NK-92 (cell line): ENCODE results near the gene TMEM54.

Experiments
- DNase-seq: peaks from one replicate; lab custom pipeline; 2025; ENCODE audit not compliant: unreplicated experiment; lab: John Stamatoyannopoulos, UW

TMEM54 gene

DNA sequence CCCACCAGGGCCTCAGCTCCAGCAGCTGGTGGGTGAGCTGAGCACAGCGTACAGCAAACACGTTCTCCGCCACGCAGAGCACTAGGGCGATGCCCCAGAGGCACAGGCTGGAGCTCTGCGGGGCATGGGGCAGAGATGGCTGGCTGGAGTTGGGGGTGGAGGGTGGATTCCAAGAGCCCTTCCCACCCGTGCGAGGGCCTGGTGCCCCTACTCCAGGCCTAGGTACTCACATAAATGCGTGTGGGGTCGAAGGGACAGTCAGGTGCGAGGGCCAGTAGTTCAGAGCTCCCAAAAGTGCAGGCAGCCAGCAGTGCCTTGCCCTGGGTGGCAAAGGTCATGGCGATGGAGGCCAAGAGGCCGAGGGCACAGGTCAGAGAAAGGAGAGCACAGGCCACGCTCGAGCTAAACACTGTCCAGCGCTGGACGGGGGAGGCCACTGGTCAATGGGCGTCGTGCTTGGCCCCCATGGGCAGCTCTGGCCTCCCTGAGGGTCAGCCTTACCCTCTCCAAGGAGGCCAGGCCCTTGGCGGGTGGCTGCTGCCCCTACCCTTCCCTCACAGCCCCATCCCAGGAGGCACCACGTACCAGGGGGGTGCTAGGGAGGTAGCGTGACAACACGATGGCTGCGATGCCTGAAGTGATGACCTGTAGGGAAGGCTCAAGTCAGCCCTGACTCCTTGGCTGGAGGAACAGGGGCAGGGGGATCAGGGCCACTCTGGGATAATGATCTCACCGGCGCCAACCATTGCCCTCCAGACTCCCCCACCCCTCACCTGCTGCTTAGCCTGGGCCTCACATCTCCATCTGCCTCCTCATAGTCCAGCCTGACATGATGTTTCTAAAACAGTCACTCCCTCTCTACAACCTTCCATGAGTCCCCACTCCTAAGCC, 5.6 kb downstream of the TMEM54 start:
- no peak for DNase-seq

DNA sequence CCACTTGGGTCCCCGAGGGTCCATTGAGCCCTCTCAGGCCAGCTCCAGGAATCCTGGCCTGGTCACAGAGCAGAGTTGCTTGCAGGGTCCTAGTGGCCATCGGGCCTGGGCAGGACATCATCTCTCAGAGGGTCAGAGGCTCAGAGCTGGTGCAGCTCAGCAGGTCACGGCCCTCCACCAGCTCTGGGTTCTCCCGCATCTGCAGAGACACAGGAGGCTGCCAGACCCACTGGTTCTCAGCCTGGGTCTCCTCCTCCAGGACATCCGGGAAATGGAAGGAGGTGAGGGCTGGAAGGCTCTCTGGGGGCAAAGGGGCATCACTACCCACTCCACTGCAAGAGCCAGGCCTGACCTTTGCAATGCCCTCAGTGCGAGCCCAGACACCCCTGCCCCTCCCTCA, 6.5 kb downstream of the TMEM54 start:
- DNase-seq: no peak

DNA sequence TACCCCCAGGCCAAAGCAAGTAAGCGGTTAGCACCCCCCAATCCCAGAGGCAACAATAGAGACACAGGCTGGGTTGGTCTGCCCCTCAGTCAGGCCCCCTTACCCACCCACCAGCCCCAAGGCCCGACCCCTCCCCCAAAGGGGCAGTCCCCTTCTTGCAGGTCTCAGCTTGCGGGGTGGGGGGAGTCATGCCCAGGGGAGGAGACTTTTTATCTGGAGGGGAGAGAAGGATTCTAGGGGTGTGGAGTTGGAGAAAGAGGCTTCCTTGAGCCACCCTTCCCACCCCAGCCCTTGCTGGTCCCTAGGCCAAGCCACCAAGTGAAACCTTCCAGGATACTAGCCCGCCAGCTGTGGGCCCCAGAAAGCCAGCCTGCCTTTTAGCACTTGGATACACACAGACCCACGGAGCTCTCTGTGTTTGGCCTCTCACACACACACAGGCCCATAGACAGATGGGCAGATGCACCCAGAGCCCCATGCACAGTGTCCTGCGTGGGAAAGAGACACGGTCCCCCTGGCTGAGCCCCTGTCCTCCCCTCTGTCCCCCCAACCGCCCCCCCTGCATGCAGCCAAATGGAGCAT, 7.1 kb downstream of the TMEM54 start:
- no peak for DNase-seq

DNA sequence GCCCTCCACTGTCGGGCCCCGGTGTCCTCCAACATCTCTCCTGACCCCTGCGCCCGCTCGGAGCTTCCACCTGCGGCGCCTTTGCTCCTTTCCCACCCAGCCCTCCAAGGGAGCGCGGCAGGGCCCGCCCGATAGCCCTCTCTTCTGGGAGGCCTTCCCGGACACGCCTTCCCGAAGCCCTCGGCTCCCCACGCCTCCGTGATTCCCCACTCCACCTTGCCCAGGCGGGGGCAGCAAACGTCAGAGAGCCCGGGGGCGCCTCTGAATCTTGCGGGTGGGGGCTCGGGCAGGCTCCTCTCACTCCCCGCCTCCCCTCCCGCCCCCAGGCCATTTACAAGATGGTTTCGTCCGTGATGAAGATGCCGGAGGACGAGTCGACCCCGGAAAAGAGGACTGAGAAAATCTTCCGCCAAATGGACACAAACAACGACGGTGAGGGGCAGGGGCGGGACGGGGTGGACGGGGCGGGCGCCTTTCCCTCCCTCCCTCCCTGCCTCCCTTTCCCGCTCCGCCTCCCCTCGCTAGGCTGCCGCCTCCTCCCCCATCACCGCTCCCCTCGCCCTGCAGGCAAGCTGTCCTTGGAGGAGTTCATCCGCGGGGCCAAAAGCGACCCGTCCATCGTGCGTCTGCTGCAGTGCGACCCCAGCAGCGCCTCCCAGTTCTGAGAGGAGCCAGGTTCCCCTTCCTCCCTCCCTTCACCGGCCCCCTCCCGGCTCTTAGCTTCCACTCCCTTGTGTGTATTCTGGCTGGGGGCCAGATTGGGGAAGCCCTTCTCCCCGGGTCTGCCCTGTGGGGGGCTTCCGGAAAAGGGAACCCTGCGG, 7.8 kb downstream of the TMEM54 start:
- no peak for DNase-seq

DNA sequence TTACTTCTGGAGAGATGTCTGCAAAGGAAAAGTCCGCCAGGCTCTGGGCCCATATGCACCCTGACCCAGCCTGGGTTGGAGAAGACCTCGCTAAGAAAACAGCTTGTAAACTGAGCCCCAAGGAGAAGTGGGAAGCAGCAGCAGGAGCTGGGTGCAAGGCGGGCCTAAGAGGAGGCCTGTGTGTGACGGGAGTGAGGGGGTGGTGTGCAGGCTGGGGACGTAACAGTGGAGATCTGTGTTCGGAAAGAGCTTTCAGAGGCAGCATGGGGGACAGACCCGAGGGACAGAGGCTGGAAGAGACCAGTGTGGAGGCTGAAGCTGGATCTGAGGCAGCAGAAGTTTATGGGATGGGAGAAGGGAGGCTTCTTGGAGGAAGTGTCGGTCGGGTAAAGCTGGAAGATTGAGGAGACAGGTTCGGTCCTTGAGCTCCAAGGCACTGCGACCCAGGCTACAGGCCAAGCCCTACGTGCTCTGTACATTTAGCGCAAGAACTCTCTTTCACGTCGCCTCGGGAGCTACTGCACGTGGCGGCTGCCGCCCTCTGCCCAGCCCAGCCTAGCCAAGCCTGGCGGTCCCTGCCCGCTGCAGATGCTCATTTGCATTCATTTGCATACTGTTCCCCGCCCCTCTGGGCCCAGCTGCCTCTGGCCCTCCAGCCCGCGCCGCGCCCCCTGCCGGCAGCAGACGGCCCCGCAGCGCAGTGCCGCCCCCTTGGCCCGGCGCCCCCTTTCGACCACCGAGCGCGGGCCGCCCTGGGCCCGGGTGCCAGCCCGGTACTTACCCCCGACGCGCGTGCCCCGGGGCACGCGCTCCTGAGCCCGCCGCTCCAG, 8.6 kb downstream of the TMEM54 start:
- no peak for DNase-seq

DNA sequence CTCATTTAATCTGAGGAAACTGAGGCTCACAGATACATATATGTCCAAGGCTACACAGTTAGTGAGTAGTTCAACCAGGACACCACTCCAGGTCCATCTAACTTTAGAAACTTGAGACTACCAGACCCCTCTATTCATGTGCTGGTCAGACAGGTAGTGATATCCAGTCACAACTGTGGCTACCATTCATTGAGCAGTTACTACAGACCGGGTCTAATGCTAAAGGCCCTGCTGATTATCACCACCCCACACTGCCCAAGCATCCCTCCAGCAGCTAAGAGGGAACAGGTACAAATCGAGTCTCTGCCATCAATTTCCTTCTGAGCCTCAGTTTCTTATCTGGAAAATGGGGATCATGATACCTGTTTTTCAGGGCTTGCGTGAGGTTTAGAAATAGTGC, 9.6 kb downstream of the TMEM54 start:
- DNase-seq: no peak

DNA sequence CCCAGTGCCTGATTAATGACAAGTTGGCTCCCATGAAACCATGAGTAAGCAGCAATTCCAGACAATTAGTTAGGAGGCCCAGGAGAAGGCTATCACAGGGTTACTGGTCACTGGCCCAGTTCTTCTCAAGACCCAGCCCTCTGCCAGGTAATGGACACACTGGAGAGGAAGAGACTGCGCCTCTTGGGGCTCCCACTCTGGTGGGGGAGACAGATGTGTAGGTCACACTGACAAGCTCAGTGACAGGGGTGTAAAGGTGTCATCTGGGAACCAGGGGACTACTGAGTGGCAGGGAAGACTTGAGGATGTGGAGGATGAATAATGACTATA, 10.0 kb downstream of the TMEM54 start:
- DNase-seq: no peak

DNA sequence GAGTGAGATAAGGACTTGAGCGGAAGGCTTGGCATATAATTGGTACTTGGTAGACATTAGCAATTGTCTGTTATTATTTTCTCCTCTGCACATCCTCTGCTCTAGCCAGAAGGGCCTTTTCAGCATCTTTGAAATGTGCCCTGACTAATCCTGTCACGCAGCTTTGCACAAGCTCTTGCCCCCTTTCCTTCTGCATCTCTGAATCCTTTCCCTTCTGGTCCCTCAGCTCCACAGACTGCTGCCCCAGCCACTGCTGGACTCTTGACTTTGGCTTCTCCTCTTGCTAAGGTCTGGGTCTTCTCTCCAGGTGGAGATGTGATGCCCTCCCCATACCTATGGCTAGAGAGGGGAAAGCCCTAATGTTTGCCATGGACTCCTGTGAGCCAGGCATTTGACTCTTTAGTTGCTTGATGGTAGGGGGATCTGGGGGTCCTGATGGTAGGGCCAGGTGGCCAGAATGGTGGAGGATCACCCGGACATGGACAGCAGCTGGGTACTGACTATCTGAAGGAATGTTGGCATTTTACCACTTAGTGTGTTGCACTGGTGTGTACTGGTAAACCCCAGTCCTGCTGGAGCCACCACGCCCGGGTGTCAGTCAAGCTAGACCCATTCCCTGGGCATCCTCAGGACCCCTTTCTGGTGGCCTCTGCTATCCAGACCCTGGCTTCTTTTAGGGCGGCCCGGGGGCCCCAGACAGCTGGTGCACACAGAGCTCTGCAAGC, 10.5 kb downstream of the TMEM54 start:
- no peak for DNase-seq

DNA sequence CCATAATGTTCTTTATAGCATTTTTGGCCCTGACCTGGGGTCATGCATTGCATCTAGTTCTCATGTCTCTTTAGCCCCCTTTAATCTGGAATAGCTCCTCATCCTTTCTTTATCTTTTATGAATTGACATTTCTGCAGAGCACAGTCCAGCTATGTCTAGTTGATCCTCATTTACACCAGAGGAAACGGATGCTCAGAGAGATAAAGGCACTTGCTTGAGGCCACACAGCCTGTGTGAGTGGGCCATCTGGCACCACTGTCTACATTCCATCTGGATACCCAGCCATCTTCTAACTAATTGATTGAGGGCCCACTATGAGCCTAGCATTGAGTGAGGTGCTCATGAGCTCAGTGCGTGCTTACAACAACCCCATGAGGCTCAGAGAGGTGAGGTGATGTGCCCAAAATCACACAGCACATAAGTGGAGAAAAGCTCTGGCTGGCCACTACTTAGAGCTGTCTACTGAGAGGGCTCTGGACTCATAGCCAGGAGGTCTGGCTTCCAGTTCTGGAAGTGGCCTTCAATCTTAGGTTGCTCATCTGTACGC, 11.4 kb downstream of the TMEM54 start:
- no peak for DNase-seq

DNA sequence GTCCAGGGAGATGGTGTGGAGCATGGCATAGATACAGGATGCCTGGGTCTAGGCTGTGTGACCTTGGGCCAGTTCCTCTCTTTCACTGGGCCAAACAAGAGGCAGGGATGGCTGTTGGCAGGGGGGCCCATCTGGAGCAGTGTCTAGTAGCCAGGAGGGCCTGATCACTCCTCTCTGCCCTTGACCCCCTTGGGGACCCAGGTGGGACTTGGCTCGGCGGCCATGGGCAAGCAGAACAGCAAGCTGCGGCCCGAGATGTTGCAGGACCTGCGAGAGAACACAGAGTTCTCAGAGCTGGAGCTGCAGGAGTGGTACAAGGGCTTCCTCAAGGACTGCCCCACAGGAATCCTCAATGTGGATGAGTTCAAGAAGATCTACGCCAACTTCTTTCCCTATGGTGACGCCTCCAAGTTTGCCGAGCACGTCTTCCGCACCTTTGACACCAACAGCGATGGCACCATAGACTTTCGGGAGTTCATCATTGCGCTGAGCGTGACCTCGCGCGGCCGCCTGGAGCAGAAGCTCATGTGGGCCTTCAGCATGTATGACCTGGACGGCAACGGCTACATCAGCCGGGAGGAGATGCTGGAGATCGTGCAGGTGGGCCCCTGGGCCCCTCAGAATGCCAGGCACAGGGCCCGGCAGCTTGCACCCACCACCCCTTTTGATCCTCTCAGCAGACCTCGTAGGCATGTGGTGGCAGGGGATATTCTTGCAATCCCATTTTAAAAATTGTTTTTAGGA, 12.3 kb downstream of the TMEM54 start:
- DNase-seq: no peak

DNA sequence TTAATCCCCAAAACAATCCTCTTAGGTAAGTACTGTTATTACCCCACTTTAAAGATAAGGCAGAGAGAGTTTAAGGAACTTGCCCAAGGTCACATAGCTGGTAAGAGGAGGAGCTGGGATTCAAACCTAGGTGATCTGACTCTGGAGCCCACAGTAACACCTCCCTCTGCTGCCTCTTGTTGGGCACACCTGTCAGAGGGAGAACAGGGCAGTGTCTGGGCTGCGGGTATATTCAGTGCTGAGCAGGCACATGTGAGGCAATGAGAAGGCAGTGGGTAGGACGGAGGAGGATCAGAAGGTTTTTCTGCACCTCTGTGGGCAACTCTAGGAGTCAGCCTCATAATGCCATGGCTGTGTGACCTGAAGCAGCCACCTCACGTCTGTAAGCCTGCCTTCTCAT, 13.1 kb downstream of the TMEM54 start:
- no peak for DNase-seq

DNA sequence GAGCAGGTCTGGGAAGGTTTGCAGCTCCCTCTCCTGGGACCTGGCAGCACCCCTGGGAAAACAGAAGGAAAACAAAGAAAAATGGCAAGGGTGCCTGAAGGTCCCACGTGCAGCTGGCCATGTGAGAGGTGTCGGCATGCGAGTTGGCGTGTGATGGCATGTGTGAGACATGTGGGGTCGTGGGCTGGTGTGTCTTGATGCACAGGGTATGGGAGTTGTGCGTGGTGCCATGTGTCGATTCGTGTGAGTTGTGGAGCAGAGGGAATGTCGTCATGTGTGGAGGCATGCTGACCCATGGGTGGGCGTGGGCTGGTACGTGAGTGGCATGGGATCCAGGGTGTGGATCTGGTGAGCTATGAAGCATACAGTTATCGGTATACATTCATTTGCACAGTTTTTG, 13.6 kb downstream of the TMEM54 start:
- DNase-seq: no peak

DNA sequence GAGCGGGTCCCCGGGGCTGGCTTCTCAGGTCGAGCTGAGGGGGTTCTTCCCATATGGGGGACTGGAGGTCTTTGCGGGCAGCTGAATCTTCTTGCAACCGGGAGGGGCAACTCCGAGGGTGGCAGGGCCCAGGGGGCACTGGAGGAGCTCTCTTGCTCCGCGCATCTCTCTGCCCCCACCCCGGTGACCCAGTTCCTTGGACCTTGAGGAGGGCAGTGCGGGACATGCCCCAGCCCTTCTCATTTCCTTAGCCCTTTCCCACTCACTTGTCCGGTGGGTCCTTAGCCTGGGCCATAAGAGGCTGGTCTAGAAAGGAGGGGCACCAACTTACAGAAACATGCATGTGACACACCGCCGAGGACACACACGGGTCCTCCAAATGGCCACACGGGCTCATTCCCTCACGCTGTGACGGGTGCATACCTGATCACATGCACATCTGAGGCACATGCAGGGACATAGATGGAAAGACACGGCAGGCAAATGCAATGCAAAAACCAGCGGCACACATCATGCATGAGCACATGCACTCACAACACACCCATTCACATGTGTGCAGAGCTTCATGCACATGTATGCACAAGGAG, 14.3 kb downstream of the TMEM54 start:
- DNase-seq: no peak

DNA sequence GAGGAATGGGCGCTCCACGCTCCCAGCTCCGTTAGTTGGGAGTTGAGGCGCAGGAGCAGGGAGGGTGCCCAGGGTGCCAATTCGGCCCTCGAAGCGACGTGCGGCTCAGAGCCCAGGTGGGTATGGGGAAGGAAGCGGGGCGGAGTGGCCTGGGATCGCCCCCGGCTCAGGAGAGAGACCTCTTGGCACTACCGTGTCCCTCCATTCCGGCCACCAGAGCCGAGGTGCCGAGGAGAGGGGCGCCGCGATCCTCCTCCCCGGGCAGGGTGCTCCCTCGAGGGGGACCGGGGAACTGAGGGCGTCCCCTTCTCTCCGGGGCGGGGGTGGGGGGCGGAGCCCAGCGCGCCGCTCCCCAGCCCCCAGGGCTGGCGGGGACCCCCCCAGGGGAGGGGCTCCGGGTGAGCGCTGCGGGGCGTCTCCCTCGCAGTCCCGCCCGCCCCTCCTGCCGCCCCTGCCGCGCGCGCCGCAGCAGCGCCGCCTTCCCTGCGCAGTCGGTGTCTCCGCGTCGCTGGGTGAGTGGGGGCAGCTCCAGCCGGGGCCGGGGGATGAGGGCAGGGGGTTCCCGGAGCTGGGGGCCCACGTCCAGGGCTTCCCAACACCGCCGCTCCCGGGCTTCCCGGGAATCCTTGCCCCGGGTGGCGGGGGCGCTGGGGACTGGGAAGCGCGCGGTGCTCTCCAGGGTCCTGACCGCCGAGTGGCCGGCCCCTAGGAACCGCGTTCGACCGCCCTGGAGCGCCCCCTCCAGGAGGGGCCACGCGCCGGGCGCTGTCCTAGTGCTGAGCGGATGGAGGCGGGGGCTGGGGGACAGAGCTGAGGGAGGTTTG, 15.0 kb downstream of the TMEM54 start, which contains the start of gene HPCA:
Gene HPCA (plus strand): TSS at position 488 of the 824 bp plus-strand sequence. CDS start 2,408 bp downstream, outside the sequence.
- no peak for DNase-seq

DNA sequence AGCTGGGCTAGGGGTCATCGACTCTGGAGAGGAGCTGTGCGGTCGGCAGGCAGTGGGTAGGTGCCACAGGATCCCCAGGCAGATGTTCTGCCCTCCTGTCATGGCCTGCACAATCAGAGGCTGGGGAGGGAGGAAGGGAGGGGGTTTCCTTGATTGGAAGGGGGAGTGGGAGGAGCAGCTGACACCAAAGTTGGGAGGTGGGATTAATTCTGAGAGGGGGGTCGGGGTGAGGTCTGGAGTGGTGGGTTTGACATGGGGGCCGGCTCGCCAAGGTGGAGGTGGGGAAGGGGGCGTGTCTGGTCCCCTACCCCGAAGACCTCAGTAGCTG, 15.5 kb downstream of the TMEM54 start:
- DNase-seq: no peak

DNA sequence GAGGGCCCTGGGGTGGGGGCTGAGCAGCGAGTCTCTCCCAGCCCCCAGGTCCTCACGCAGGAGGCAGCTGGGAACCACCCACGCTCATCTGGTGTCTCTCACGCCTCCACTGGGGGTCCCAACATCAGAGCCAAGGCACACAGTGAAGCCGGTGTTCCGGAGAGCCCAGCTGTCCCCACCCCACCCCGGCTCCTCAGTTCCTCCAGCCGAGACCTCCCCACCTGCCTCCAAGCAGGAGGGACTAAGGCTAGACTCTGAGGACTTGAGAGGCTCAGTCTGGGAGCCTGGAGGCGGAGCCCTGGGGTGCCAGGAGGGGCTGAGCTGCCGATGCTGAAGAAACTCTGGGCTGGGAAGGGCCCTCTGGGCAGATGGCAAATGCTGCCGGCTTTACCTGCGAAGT, 16.5 kb downstream of the TMEM54 start:
- no peak for DNase-seq

DNA sequence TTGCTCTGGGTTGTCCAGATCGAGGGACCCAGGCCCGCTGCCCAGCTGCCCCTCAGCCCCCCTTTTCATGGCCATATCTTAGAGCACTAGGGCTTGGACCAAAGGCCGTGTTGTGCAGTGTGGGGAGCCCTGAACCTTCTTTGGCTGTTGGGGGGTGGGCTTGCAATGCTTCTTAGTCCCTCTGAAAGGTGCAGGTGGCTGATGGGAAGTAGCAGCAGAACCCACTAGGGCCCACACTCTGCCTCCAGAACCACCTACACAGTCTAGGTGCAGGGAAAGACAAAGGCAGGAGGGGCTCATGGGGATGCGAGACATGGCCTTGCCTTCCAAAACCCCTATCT, 17.2 kb downstream of the TMEM54 start:
- DNase-seq: no peak

DNA sequence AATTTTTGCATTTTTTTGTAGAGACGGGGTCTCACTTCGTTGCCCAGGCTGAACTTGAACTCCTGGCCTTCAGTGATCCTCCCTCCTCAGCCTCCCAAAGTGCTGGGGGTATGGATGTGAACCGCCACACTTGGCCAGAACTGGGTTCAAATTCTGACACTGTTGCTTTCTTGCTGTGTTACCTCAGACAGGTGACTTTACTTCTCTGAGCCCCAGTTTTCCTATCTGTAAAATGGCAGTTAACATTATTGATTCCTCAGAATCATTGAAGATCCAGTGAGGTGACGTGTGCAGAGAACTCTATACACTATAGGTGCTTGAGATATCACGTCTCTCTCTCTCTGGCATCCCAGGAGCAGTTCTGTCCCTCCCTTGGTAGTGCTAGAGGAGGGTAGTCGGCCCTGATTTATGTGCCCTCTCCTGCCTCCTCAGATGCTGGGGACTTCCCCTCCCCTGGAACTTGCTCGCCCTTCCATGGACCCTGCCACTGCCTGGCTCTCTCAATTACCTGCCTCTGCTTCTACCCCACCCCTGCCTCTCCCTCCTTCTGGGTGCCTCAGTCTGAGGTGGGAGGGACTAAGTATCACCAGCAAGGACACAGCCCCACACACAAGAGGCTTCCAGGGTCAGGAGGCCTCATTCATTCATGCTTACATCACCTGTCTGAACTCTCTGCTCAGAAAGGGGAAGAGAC, 17.7 kb downstream of the TMEM54 start:
- DNase-seq: no peak
